ENCODE results near the gene LRSAM1.

Gene LRSAM1

GRCh38 chr9:127535396-127535795 lies 84.1 kb downstream of the LRSAM1 start:
- DNase-seq (ENCODE audit: low read depth) = no peak

DNA sequence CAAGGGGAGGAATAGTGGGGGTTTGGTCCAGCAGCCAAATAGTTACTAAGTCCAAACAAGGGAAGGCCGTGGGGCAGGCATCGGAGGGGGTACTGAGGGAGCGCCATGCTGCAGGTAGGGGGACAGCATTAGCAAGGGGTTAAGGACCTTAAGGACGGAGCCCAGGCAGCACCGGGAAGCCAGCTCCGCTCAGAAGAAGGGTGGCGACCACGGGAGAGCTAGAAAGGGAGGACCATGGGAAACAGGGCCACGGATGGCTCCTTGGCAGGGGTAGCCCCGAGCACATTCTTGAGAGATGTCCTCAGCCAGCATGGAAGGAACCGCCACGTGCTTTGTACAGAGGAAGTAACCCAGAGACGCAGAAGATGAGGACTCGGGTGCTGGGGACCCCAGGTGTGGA lies 84.5 kb downstream of the LRSAM1 start:
- no peak for DNase-seq (ENCODE audit: low read depth)

DNA sequence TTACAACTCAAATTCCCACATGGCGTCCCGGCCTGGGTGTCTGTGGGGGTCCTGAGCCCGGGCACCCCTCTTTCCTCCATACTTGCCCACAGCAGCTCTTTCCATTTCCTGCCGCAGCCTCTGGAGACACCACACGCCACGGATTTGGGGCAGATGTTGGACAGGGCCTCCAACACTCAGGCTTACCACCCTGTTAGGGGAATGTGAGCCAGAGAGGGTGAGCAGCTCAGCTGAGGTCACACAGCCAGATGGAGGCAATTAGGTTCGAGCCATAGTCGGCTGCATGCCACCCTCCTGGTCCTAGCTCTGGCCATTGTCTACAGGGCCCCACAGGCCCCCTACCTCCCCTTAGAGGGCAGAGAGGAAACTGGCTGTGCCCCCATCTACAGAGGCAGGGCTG lies 85.2 kb downstream of the LRSAM1 start:
- no peak for DNase-seq (ENCODE audit: low read depth)

DNA sequence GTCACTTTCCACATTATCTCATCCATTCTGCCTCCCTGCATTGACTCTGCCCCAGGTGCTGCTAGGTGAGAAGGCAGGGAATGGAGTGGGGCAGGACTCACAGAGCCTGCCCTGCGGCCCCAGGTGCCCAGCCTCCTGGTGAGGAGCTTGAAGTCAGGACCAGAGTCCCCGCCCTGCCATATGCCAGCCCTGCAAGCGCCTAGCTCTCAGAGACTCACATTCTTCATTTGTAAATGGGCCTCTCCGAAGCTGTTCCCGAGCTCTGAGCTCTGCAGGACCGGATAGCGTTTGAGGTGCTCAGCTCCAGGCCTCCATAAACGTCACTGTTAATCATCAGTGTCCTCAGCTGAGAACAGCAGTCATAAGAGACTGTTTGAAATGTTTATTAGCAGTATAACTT lies 85.7 kb downstream of the LRSAM1 start:
- no peak for DNase-seq (ENCODE audit: low read depth)

DNA sequence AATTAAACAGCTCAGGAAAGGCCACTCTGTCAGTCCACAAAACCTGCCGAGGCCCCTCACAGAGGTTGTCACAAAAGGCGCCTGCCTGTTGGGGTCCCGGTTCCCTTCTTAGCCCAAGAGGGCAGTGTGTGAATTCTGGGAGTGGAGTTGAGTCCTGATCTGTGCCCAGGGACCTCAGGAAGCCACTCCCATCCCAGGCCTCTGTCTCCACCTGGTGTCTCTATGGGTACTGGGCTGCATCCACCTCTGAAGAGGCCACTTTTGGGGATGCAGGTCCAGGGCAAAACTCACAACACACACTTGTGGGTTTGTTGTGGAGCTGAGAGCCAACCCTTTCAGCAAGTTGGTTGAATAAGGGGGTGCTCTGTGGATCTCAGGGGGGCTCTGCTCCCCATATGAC lies 86.5 kb downstream of the LRSAM1 start:
- DNase-seq (ENCODE audit: low read depth) = no peak

GRCh38 chr9:127538849-127539258 lies 87.5 kb downstream of the LRSAM1 start:
- no peak for DNase-seq (ENCODE audit: low read depth)

DNA sequence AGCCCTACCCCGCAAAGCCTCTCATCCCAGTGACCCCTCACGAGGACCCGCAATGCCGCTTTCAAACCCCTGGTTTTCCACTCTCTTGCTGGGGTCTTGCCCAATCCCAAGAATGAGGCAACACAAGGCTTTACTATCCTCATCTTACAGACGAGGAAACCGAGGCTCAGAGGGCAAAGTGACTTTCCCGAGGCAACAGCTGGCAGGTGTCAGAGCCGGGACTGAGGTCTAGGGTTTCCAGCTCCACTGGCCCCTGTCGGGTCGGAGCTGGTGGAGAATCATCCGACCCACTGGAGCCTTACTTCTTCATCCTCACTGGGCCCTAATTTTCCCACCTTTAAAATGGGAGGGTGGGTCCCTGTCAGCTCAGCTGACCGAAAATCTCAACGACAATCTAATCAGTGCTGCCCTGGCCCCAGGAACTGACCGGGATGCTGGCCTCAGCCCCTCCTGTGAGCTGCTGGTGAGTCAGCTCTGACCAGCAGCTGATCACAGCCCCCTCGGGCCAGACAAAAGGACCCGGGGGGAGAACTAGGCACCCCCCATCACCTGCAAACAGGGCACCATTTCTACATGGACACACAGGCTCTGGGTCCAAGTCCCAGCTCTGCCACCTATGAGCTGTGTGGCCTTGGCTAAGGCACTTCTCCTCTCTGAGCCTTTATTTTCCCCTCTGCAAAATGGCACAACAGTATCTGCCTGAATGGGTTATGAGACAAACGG lies 88.1 kb downstream of the LRSAM1 start:
- DNase-seq (ENCODE audit: low read depth) = no peak

DNA sequence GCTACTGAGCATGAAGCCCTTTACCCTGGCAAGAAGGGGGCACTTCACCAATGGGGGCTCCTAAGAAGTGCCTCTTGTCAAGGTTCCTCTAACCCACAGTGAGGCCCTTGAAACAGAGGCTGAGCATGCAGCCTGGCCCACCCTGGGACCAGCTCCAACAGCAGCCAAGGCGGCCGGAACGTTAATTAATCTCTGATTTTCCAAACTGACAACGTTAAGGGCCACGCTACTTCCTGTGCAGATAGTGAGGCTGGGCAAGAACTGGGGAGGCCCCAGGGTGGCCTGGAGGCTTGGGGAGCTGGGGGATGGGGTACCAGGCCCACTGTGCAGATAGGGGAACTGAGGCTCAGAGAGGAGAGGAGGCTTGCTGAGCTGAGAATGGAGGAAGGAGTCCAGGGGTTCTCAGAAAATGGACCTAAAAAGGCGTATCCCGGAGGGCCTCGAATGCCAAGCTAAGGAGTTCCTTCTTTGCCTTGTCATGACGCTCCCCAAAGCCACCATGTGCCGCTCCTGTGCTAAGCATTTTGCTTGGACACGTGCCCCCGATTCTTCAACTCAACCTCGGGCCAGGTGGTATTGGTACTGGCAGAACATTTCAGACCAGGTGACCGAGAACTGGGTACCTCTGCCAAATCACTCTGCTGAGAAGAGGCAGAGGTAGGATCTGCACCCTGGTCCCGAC lies 88.8 kb downstream of the LRSAM1 start:
- DNase-seq (ENCODE audit: low read depth) = no peak

- DNase-seq (ENCODE audit: low read depth) = no peak
Observed at GRCh38 chr9:127540664-127541041, 89.3 kb downstream of the LRSAM1 start.

DNA sequence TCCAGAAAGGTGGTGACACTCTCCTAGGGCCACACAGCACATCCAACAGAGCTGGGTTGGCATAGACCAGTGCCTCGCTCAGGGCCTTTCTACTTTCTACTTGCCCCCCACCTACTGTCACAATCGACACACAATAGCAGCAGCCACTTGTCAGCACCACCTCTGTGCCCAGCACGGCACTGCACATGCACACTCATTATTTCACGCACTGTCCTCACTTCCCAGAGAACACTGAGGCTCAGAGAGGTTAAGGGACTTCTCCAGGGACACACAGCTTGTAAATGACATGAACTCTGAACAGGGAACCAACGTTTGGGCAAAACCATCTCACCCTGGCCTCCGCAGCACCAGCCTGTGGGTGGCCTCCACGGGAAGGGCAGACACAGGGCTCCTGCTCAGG lies 89.9 kb downstream of the LRSAM1 start:
- no peak for DNase-seq (ENCODE audit: low read depth)

GRCh38 chr9:127541865-127542264 lies 90.6 kb downstream of the LRSAM1 start:
- DNase-seq (ENCODE audit: low read depth) = no peak

- no peak for DNase-seq (ENCODE audit: low read depth)
Observed at GRCh38 chr9:127543221-127543620, 91.9 kb downstream of the LRSAM1 start.

DNA sequence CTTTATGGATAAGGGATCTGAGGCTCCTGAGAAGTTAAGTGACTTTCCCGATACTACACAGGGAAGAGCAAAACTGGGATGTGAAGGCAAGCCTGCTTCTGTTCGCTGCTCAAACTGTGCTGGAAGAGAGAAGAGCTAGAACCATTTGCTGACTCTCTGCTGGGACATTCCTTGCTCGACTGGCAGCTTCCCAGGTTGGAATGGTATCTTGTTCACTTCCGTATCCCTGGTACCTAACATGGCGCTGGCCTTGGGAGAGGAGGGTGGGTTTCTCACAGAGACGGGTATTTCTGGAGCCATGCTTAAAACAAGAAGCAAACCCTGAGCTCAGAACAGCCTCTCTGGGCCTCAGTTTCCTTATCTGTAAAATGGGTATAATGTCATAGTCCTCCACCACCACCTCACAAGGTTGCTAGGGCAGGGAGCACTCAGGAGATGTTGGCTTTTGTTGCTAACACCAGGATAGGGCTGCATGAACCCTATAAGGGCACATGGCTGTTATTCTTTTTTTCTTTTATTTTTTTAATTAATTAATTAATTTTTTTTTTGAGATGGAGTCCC lies 92.7 kb downstream of the LRSAM1 start:
- no peak for DNase-seq (ENCODE audit: low read depth)

DNA sequence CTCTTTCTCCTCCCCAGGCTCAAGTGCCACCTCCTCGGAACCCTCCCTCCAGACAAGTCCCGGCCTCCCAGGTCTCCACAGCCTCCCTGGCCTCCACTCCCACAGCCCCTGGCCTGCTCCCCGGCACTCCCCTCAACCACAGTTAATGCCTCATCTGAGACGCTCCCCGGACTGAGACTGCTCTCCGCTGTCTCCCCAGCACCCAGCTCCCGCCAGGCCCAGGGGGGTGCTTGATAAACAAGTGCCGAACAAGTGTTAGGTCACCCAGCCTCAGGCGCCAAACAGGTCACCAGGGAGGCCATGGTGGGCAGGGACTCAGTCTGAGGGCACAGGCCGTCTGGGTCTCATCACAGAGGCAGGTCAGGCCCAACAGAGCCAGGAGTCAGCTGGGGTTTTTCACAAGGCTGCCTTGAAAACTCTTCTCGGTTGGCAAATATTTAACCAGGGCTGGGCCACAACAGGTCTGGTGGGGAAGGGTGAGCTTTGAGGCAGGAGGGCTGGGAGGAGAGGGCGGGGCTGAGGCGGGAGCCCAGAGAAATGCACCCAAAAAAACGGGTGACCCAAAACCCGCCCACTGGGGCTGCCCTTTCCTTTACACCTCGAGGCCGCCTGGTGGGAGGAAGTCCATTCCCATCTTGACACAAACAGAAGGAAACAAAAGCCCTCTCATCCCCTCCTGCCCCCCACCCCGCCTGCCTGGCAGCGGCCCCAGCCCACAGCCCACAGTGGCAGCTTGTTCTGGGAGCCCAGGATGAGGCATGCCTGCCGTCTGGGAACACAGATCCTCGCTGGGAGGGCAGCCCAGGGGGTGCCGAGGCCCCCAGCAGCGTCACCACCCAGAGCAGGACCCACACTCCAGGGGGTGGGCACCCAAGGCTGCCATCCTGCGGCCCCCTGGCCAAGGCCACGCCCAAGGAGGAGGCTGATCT lies 94.2 kb downstream of the LRSAM1 start:
- no peak for DNase-seq (ENCODE audit: low read depth)

- DNase-seq (ENCODE audit: low read depth) = no peak
Observed at GRCh38 chr9:127546125-127546832, 95.0 kb downstream of the LRSAM1 start.

DNA sequence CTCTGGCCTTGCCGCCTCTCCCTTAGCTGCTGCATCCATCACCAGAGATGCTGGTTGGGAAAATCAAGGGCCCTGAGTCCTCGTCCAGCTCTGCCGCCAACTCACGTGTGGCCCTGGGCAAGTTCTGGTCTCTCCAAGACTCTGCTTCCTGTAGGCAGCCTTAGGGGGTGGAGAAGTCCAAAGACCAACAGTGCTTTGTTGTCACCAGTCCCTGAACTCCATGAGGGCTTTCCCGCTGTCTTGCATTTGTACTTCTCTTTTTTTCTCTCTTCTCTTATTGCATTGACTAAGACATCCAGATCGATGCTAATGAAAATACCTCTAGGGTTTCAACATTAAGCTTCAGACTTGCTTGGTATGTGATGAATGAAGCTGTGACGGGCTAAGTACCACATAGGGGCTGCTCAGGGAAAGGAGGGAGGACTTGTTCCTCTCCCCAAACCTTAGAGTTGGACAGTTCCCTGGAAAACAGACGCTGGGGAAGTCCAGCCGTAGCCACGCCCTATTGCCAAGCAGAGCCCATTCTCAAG lies 97.1 kb downstream of the LRSAM1 start:
- no peak for DNase-seq (ENCODE audit: low read depth)

DNA sequence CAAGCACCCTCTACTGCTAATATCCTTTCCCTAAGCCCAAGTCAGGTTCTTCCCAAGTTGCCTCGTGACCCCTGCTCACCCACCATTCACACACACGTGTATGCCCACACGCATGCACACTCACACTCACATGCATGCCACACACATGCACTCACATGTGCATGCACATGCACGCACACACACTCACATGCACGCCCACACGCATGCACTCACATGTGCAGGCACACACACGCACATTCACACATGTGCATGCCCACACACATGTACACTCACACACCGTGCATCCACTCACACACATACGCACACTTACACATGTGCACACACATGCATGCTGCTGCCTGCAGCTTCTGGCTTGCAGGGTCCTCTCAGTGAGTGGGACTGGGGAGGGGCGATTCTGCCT lies 97.9 kb downstream of the LRSAM1 start:
- DNase-seq (ENCODE audit: low read depth) = no peak

GRCh38 chr9:127549751-127550150 lies 98.4 kb downstream of the LRSAM1 start:
- DNase-seq (ENCODE audit: low read depth) = no peak

GRCh38 chr9:127550282-127550681 lies 99.0 kb downstream of the LRSAM1 start:
- no peak for DNase-seq (ENCODE audit: low read depth)

DNA sequence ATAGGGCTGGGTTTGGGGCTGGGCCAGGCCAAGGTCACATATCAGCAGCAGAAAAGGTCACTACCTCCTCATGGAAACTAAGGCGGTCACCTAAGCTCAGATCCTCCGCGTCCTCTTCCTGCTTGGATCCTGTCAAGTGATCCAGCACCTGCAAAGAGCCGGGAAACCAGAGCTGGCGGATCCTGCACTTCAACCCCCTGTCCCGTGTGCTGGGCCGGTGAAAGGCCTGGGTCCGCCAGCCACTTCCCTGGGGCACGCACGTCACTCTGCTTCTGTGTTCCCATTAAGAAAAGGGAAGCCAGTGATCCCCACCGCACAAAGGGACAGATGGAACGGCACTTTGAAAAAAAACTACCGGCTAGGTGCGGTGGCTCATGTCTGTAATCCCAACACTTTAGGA lies 99.4 kb downstream of the LRSAM1 start:
- DNase-seq (ENCODE audit: low read depth) = no peak

All from stimulated activated CD8-positive, alpha-beta memory T cell treated with anti-CD3 and anti-CD28 coated beads, Interleukin-15, amount 100 ng/mL, for 1 hour (primary cell).